ENCODE results near the gene EIF4EBP2. TPM values are rescaled to one million over a fixed set of nuclear protein-coding genes. Genes with fewer than 3 reads are reported as not detected.

Gene EIF4EBP2
- polyA plus RNA-seq, 1 experiment = 31.2 TPM

DNA sequence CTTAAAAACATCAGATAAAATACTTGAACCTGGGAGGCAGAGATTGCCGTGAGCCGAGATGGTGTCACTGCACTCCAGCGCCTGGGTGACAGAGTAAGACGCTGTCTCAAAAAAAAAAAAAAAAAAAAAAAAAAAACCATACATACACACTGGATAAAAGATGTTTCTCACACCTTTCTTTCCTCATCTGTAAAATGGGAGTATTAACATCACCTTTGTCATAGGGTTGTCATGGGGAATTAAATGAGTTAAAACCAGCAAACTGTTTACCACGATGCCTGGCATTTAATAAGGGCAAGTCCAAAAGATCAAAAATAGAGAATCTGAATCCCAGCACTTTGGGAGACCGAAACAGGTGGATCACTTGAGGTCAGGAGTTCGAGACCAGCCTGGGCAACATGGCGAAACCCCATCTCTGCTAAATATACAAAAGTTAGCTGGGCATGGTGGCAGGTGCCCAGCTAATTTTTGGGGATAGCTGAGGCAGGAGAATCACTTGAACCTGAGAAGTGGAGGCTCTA is 34.4 kb upstream of the EIF4EBP2 start:
- no peak overlapping the region for H3K4me3 ChIP-seq (ENCODE audit: low read depth, low read length)
- no peak overlapping the region for H3K27ac ChIP-seq (ENCODE audit: low read depth, low read length)
- no peaks in the 10 kb centered on the region for H3K27me3 ChIP-seq (ENCODE audit: control insufficient read depth, insufficient read depth, low read length)
- CTCF ChIA-PET = interaction anchor here (0.6 kb wide), 1 partner anchor 10 kb away, joined by 3 read pairs; no protein-coding TSS in a partner anchor
- no peaks in the 10 kb centered on the region for H3K9me3 ChIP-seq (ENCODE audit: control insufficient read depth, insufficient read depth, low read length)
- TF ChIP-seq, protein P1, sequence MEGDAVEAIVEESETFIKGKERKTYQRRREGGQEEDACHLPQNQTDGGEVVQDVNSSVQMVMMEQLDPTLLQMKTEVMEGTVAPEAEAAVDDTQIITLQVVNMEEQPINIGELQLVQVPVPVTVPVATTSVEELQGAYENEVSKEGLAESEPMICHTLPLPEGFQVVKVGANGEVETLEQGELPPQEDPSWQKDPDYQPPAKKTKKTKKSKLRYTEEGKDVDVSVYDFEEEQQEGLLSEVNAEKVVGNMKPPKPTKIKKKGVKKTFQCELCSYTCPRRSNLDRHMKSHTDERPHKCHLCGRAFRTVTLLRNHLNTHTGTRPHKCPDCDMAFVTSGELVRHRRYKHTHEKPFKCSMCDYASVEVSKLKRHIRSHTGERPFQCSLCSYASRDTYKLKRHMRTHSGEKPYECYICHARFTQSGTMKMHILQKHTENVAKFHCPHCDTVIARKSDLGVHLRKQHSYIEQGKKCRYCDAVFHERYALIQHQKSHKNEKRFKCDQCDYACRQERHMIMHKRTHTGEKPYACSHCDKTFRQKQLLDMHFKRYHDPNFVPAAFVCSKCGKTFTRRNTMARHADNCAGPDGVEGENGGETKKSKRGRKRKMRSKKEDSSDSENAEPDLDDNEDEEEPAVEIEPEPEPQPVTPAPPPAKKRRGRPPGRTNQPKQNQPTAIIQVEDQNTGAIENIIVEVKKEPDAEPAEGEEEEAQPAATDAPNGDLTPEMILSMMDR (IDR thresholded peaks at IDR 0.05; ENCODE audit: low read depth, low read length) = no peak
- no peak for DNase-seq (ENCODE audit: low read depth, low spot score)
- POLR2A ChIA-PET = no interaction called here

DNA sequence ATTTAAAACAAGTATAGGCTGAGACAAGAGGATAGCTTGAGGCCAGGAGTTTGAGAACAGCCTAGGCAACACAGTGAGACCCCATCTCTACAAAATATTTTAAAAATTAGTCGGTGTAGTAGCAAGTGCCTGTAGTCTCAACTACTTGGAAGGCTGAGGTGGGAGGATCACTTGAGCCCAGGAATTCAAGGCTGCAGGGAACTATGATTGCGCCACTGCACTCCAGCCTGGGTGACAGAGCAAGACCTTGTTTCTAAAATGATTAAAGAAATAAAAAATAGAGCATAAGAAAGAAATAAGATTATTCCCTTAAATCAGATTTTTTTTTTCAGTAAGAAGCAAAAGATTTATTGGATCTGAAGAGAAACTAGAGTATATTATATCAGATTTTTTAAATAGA is 33.2 kb upstream of the EIF4EBP2 start:
- CTCF ChIA-PET = no interaction called here
- Histone ChIP-seq H3K27me3 (ENCODE audit: control insufficient read depth, insufficient read depth, low read length) (no peaks in the 10 kb centered on the region), H3K9me3 (ENCODE audit: control insufficient read depth, insufficient read depth, low read length) (no peaks in the 10 kb centered on the region), H3K4me3 (ENCODE audit: low read depth, low read length) (no peak overlapping the region), H3K27ac (ENCODE audit: low read depth, low read length) (no peak overlapping the region)
- TF ChIP-seq, protein P1 (IDR thresholded peaks at IDR 0.05; ENCODE audit: low read depth, low read length) = no peak
- no peak for DNase-seq (ENCODE audit: low read depth, low spot score)
- POLR2A ChIA-PET = no interaction called here

DNA sequence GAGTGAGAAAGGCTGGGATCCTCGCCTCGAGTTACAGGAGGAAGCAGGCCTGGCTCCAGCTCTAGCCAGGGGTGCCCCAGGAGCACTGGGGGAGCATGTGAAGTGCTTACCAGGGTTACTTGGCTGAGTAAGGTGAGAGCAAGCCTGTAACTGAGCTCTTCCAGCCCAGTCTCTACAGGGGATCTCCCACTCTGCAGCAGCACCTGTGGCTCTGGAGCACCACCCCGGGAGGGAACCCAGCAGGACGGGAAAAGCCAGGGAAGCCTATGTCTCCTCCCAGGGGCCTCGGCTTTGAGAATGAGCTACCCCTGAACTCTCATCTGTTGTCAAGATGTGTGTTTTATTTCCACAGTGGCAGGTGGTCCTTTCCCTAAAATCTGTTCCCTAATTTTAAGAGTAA is 32.1 kb upstream of the EIF4EBP2 start:
- Histone ChIP-seq H3K27me3 (ENCODE audit: control insufficient read depth, insufficient read depth, low read length) (no peaks in the 10 kb centered on the region), H3K4me3 (ENCODE audit: low read depth, low read length) (no peak overlapping the region), H3K9me3 (ENCODE audit: control insufficient read depth, insufficient read depth, low read length) (no peaks in the 10 kb centered on the region), H3K27ac (ENCODE audit: low read depth, low read length) (no peak overlapping the region)
- ChIA-PET CTCF (interaction anchor here (1.1 to 1.7 kb wide), 2 partner anchors 150 to 225 kb away, joined by 3 to 4 read pairs; partner anchors contain the start of gene TYSND1), POLR2A (interaction anchor here (0.7 kb wide), 1 partner anchor 13 kb away, joined by 3 read pairs; no protein-coding TSS in a partner anchor)
- DNase-seq (ENCODE audit: low read depth, low spot score) = no peak
- TF ChIP-seq, protein P1 (IDR thresholded peaks at IDR 0.05; ENCODE audit: low read depth, low read length) = no peak

DNA sequence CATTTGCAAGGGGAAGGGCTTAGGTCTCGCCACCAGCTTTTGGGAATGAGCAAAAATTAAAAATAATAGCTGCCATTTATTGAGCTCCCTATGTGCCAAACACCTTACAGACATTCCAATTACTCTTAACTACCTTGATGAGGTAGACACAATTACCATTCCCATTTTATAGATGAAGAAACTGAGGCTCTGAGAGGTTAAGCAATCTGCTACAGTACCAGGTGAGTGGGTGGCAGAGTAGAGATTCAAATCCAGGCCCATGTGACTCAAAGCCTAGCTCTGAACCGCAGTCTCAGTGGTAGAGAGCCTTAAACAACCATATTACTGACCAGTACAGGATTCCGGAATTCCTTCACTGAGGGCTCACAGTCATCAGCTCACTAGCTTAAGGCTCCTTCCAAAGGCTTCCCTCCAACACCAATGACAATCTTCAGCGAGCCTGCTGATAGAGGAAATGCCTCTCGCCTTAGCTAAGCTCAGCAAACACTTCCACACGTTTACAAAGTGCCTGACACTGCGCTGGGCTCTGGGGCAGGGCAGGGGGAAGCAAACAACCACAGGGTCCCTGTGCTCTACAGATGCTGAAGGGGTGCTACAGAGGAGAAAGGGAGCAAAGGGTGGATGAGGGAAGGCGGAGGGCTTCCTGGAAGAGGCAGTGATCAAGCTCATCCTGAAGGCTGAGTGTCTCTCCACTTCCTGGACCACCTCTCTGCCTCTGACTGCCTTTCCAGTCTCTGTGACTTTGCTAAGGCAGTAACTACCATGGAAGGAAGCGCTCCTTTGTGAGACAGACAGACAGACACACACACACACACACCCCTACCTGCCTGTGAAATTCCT is 28.9 kb upstream of the EIF4EBP2 start:
- Histone ChIP-seq H3K9me3 (ENCODE audit: control insufficient read depth, insufficient read depth, low read length) (peaks cover 6% of the 10 kb centered on the region), H3K4me3 (ENCODE audit: low read depth, low read length) (no peak overlapping the region), H3K27me3 (ENCODE audit: control insufficient read depth, insufficient read depth, low read length) (peaks cover 3% of the 10 kb centered on the region), H3K27ac (ENCODE audit: low read depth, low read length) (no peak overlapping the region)
- DNase-seq (ENCODE audit: low read depth, low spot score) = no peak
- CTCF ChIA-PET = interaction anchor here (1.1 to 3.3 kb wide), 4 partner anchors 10 to 256 kb away, joined by 4 to 16 read pairs (median 10); no protein-coding TSS in a partner anchor
- TF ChIP-seq, protein P1 (IDR thresholded peaks at IDR 0.05; ENCODE audit: low read depth, low read length) = no peak
- POLR2A ChIA-PET = interaction anchor here (0.7 to 1.6 kb wide), 2 partner anchors 11 to 60 kb away, joined by 3 to 4 read pairs; no protein-coding TSS in a partner anchor

All from AG04450 (cell line).